ENCODE data around the gene GTPBP4. TPM values are rescaled to one million over a fixed set of nuclear protein-coding genes. Genes with fewer than 3 reads are reported as not detected.

The GTPBP4 gene
- total and polyA plus RNA-seq, 2 experiments from 2014 or later = 42.1 to 49.7 TPM

GRCh38 chr10:972763-973162 lies 15.5 kb upstream of the GTPBP4 start:
- Histone ChIP-seq H3K4me3 (no peak overlapping the region), H3K27ac (no peak overlapping the region), H3K27me3 (no peaks in the 10 kb centered on the region), H3K9me3 (ENCODE audit: low read depth) (no peaks in the 10 kb centered on the region), H3K4me1 (ENCODE audit: low read depth) (peaks cover 11% of the 10 kb centered on the region), H3K36me3 (no peaks in the 10 kb centered on the region)
- no peak for DNase-seq (ENCODE audit: low read depth in 1 of 2, low spot score in 1 of 2)
- TF ChIP-seq CTCF (IDR thresholded peaks at IDR 0.05; ENCODE audit: low read depth, low read length) = no peak

- no peaks in the 10 kb centered on the region for H3K27me3 ChIP-seq
- no peaks in the 10 kb centered on the region for H3K36me3 ChIP-seq
- peak in 1 of 2 donors; percentile 3 for DNase-seq (ENCODE audit: low read depth in 1 of 2, low spot score in 1 of 2)
- no peaks in the 10 kb centered on the region for H3K9me3 ChIP-seq (ENCODE audit: low read depth)
- peaks cover 11% of the 10 kb centered on the region for H3K4me1 ChIP-seq (ENCODE audit: low read depth)
- peak overlapping the region; percentile 54 for H3K27ac ChIP-seq
- H3K4me3 ChIP-seq = no peak overlapping the region
- TF ChIP-seq CTCF (IDR thresholded peaks at IDR 0.05; ENCODE audit: low read depth, low read length) = no peak
Measured at GRCh38 chr10:974038-974784, 14.0 kb upstream of the GTPBP4 start.

- no peaks in the 10 kb centered on the region for H3K36me3 ChIP-seq
- H3K9me3 ChIP-seq (ENCODE audit: low read depth) = no peaks in the 10 kb centered on the region
- H3K27me3 ChIP-seq = no peaks in the 10 kb centered on the region
- TF ChIP-seq CTCF (IDR thresholded peaks at IDR 0.05; ENCODE audit: low read depth, low read length) = no peak
- H3K27ac ChIP-seq = peak overlapping the region; percentile 54
- no peak overlapping the region for H3K4me3 ChIP-seq
- peaks cover 11% of the 10 kb centered on the region for H3K4me1 ChIP-seq (ENCODE audit: low read depth)
- no peak for DNase-seq (ENCODE audit: low read depth in 1 of 2, low spot score in 1 of 2)
Measured at GRCh38 chr10:974785-975074, 13.5 kb upstream of the GTPBP4 start.

- no peaks in the 10 kb centered on the region for H3K36me3 ChIP-seq
- no peaks in the 10 kb centered on the region for H3K9me3 ChIP-seq (ENCODE audit: low read depth)
- TF ChIP-seq CTCF (IDR thresholded peaks at IDR 0.05; ENCODE audit: low read depth, low read length) = no peak
Measured at GRCh38 chr10:976316-976715, 11.9 kb upstream of the GTPBP4 start.

GRCh38 chr10:978826-979421 lies 9.3 kb upstream of the GTPBP4 start:
- Histone ChIP-seq H3K4me3 (no peak overlapping the region), H3K36me3 (no peaks in the 10 kb centered on the region), H3K4me1 (ENCODE audit: low read depth) (no peaks in the 10 kb centered on the region), H3K27ac (no peak overlapping the region), H3K9me3 (ENCODE audit: low read depth) (no peaks in the 10 kb centered on the region), H3K27me3 (no peaks in the 10 kb centered on the region)
- no peak for TF ChIP-seq CTCF (IDR thresholded peaks at IDR 0.05; ENCODE audit: low read depth, low read length)
- DNase-seq (ENCODE audit: low read depth in 1 of 2, low spot score in 1 of 2) = no peak

More at GRCh38 chr10:976316-976715, 11.9 kb upstream of the GTPBP4 start:
- Histone ChIP-seq H3K4me3 (no peak overlapping the region), H3K4me1 (ENCODE audit: low read depth) (no peaks in the 10 kb centered on the region), H3K27me3 (no peaks in the 10 kb centered on the region), H3K27ac (no peak overlapping the region)
- DNase-seq (ENCODE audit: low read depth in 1 of 2, low spot score in 1 of 2) = no peak

Measured in cardiac muscle cell (in vitro differentiated cells and primary cell).